ENCODE measurements around the gene NRP2. TPM values are rescaled to one million over a fixed set of nuclear protein-coding genes. Genes with fewer than 3 reads are reported as not detected.

Gene NRP2
- total RNA-seq, 2 experiments from 2014 or later: 0.63 to 1.6 TPM

DNA sequence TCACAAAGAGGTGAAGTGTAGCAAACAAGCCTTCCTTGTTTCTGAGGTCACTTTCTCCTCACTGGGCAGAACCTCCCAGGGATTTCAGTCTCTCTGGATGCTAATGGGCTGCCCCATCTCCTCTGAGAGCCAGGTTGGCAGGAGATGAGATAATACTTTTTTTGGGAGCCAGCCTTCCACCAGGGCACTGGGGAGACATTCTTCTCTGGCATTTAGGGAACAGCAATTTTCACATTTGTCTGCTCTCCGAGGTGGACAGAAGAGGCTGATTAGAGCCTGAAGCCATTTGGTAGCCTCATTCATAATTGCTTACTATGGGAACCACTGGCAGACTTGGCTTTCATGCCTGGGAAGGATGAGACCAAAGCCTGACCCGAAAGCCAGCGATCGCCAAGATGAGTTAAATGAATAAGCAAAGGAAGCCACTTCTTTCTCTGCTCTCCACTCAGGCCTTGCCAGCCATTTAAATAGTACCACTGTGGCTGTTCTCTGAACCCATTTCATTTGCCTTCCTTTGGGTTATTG is 70.1 kb downstream of the NRP2 start:
- intact Hi-C loops (cut with micrococcal nuclease): no loop called here
- Mint-ChIP-seq H3K27me3 (peaks cover 6% of the 10 kb centered on the region), H3K4me1 (ENCODE audit: low read depth) (no peaks in the 10 kb centered on the region), H3K27ac (no peak overlapping the region), H3K4me3 (no peak overlapping the region), H3K9me3 (no peaks in the 10 kb centered on the region), H3K36me3 (ENCODE audit: low read depth) (no peaks in the 10 kb centered on the region)
- TF ChIP-seq, protein P1, sequence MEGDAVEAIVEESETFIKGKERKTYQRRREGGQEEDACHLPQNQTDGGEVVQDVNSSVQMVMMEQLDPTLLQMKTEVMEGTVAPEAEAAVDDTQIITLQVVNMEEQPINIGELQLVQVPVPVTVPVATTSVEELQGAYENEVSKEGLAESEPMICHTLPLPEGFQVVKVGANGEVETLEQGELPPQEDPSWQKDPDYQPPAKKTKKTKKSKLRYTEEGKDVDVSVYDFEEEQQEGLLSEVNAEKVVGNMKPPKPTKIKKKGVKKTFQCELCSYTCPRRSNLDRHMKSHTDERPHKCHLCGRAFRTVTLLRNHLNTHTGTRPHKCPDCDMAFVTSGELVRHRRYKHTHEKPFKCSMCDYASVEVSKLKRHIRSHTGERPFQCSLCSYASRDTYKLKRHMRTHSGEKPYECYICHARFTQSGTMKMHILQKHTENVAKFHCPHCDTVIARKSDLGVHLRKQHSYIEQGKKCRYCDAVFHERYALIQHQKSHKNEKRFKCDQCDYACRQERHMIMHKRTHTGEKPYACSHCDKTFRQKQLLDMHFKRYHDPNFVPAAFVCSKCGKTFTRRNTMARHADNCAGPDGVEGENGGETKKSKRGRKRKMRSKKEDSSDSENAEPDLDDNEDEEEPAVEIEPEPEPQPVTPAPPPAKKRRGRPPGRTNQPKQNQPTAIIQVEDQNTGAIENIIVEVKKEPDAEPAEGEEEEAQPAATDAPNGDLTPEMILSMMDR (IDR thresholded peaks at IDR 0.05): no peak
- DNase-seq (no peak), ATAC-seq (no peak)
- ChIA-PET CTCF (no interaction called here), POLR2A (no interaction called here)

DNA sequence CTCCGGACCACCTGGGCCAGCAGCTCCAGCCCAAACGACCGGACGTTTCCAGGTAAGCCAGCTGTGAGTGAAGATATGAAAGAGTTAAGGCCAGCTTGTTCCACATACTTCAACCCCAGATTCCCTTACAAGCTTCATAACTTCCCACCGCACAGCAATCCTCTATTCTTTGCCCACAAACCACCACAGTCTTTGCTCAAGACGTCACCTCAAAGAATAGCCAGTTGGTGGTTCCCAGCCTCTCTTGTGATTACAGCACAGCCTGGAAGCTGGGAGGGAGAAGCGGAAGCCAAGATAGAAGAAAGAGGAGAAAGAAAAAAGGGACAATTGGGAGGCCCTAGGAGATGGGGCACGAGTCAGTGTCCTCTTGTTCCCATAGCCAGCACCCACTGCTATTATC is 70.6 kb downstream of the NRP2 start:
- ChIA-PET CTCF (interaction anchor here (0.9 kb wide), 1 partner anchor 173 kb away, joined by 3 read pairs; no protein-coding TSS in a partner anchor), POLR2A (no interaction called here)
- H3K4me1 Mint-ChIP-seq (ENCODE audit: low read depth): no peaks in the 10 kb centered on the region
- H3K27me3 Mint-ChIP-seq: peaks cover 6% of the 10 kb centered on the region
- DNase-seq: no peak
- no peak for ATAC-seq
- H3K36me3 Mint-ChIP-seq (ENCODE audit: low read depth): no peaks in the 10 kb centered on the region
- TF ChIP-seq, protein P1 (IDR thresholded peaks at IDR 0.05): no peak
- no peak overlapping the region for H3K27ac Mint-ChIP-seq
- intact Hi-C loops (cut with micrococcal nuclease): no loop called here
- H3K9me3 Mint-ChIP-seq: no peaks in the 10 kb centered on the region
- no peak overlapping the region for H3K4me3 Mint-ChIP-seq

DNA sequence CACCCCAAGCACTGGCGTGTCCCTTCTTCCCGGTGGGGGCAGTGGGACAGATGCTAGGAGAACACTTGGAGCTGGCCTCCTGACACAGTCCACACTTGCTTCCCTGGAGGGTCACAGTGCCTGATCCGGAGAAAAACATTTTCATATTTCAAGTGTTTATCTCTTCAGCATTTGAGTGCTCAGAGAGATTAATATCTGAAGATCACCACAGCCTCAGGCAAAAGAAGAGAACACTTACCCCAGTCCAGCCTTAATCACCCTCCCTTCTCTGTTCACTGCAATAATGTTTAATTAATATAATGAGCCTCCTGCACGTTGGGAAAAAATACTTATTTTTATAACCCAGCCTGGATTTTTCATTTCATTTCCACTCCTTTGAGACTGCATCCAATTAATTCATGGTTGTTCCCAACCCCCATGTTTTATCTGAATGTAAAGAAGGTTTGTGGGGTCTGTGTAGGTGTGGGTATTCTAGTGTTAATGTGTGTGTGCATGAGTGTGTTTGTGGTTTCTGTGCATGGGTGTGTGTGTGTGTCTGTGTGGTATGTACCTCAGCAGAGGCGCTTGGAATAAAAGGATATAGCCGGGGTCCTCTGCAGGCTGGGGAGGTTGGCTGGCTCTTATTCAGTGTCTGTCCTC is 72.1 kb downstream of the NRP2 start:
- Mint-ChIP-seq H3K36me3 (ENCODE audit: low read depth) (no peaks in the 10 kb centered on the region), H3K27ac (no peak overlapping the region), H3K9me3 (no peaks in the 10 kb centered on the region), H3K4me1 (ENCODE audit: low read depth) (no peaks in the 10 kb centered on the region), H3K4me3 (no peak overlapping the region), H3K27me3 (peaks cover 6% of the 10 kb centered on the region)
- no peak for ATAC-seq
- intact Hi-C loops (cut with micrococcal nuclease): no loop called here
- no peak for DNase-seq
- ChIA-PET CTCF (no interaction called here), POLR2A (no interaction called here)
- TF ChIP-seq, protein P1 (IDR thresholded peaks at IDR 0.05): no peak

DNA sequence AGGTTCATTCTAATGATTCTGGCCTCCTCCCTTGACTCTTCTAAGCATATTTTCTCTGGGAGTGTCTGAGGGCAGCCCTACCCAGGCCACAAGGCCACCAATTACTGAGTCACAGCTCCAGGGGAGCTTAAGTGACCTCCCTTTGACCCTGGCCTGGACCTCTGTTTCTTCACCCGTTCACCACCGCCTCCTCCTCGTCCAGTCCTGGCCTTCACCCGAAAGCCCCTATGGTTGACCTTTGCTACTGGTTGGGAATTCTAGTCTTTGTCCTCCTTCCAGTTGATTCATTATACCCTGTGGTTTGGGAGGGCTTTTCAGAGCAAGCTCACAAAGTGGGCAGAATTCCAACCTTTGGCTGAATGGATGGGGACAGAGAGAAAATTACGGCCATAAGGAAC is 72.6 kb downstream of the NRP2 start:
- DNase-seq: no peak
- ATAC-seq: no peak
- H3K27me3 Mint-ChIP-seq: peaks cover 6% of the 10 kb centered on the region
- H3K36me3 Mint-ChIP-seq (ENCODE audit: low read depth): no peaks in the 10 kb centered on the region
- no peaks in the 10 kb centered on the region for H3K9me3 Mint-ChIP-seq
- intact Hi-C loops (cut with micrococcal nuclease): no loop called here
- H3K4me1 Mint-ChIP-seq (ENCODE audit: low read depth): no peaks in the 10 kb centered on the region
- TF ChIP-seq, protein P1 (IDR thresholded peaks at IDR 0.05): no peak
- ChIA-PET CTCF (no interaction called here), POLR2A (no interaction called here)
- H3K4me3 Mint-ChIP-seq: no peak overlapping the region
- H3K27ac Mint-ChIP-seq: no peak overlapping the region

DNA sequence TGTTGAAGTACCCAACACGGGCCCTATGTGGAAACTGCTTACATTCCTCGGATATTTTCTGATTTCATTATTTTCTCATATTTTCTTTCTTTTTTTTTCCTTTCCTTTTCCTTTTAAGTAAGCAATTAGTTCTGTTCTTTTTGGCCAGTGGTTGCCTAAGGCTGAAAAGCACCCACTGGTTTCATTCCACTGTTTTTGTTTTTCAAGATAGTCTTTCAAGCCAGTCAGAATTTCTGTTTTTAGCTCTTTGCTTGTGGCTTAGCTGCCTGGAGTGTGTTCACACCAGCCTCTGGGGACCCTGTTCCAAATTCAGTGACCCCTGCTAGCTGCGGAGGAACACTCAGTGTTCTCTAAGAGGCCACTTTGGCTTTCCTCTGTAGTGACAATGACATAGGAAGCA is 73.6 kb downstream of the NRP2 start:
- DNase-seq (no peak), ATAC-seq (no peak)
- Mint-ChIP-seq H3K27ac (no peak overlapping the region), H3K4me1 (ENCODE audit: low read depth) (no peaks in the 10 kb centered on the region), H3K27me3 (peaks cover under 1% of the 10 kb centered on the region), H3K4me3 (no peak overlapping the region), H3K36me3 (ENCODE audit: low read depth) (no peaks in the 10 kb centered on the region), H3K9me3 (no peaks in the 10 kb centered on the region)
- CTCF ChIA-PET: no interaction called here
- intact Hi-C loops (cut with micrococcal nuclease): no loop called here
- TF ChIP-seq, protein P1 (IDR thresholded peaks at IDR 0.05): no peak
- POLR2A ChIA-PET: no interaction called here
